Measurements from ENCODE around the gene ZMPSTE24. TPM values are rescaled to one million over a fixed set of nuclear protein-coding genes. Genes with fewer than 3 reads are reported as not detected.

The ZMPSTE24 gene
- polyA plus RNA-seq, 3 donors, result 6.4 to 45.6 (median 36.0) TPM

DNA sequence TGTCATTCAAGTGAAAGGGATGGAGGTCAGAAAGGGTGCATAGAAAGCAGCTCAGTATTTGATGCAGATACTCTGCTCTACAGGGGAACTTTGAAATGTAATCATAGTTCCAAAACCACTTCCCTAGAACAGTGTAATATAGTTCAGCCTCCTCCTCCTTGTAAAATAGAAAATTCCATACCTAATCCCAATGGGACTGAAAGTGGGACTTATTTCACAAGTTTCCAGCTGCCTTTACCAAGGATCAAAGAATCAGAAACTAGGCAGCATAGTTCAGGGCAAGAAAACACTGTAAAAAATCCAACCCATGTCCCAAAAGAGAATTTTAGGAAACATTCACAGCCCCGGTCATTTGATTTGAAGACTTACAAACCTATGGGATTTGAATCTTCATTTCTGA, 18.4 kb upstream of the ZMPSTE24 start:
- Histone ChIP-seq H3K4me1 (ENCODE audit: control insufficient read depth in 1 of 2, insufficient read depth in 2 of 2, low read length in 2 of 2) (peaks cover 21 to 32% of the 10 kb centered on the region in 2 donors), H3K9ac (ENCODE audit: insufficient read depth, low read length, poor library complexity, severe bottlenecking) (no peak overlapping the region), H3K4me2 (replicated peaks; ENCODE audit: extremely low read depth, low read length, poor library complexity, severe bottlenecking) (no peak overlapping the region), H3K79me2 (ENCODE audit: insufficient read depth, low read length) (no peaks in the 10 kb centered on the region), H3K36me3 (replicated peaks in 1 of 2; ENCODE audit: control insufficient read depth in 1 of 2, insufficient read depth in 2 of 2, low read length in 2 of 2) (peaks cover 42 to 50% of the 10 kb centered on the region in 2 donors), H3K4me3 (replicated peaks in 1 of 3; ENCODE audit: low read depth in 2 of 3, low read length in 3 of 3) (no peak overlapping the region), H3K27ac (ENCODE audit: low read depth in 1 of 2, low read length in 2 of 2) (no peak overlapping the region), H3K27me3 (ENCODE audit: control insufficient read depth in 2 of 2, insufficient read depth in 2 of 2, low read length in 2 of 2) (no peaks in the 10 kb centered on the region), H4K20me1 (ENCODE audit: insufficient read depth, low read length) (no peaks in the 10 kb centered on the region), H3K9me3 (replicated peaks in 1 of 2; ENCODE audit: control insufficient read depth in 1 of 2, insufficient read depth in 1 of 2, low read length in 2 of 2) (no peaks in the 10 kb centered on the region), H2AFZ (ENCODE audit: insufficient read depth, low read depth, low read length, poor library complexity, severe bottlenecking) (no peak overlapping the region)
- H3K27ac Mint-ChIP-seq, result no peak overlapping the region
- DNase-seq, result no peak
- WGBS (ENCODE audit: insufficient coverage), result no CpG with 5 or more reads among the region's 1 CpG
- intact Hi-C loops (cut with micrococcal nuclease), result loop anchor here in 1 of 2 donors (5.0 kb wide), 1 partner anchor 77 kb away; the partner anchor contains the start of gene RLF
- peaks cover 45 to 47% of the 10 kb centered on the region in 2 donors for H3K36me3 Mint-ChIP-seq
- peaks cover 0 to 4% (median 2%) of the 10 kb centered on the region in 7 donors for H3K9me3 Mint-ChIP-seq
- peaks cover 26% of the 10 kb centered on the region for H3K4me1 Mint-ChIP-seq
- peaks cover 0 to 2% (median 0%) of the 10 kb centered on the region in 3 donors for H3K27me3 Mint-ChIP-seq (ENCODE audit: low read depth in 3 of 3)
- no peak overlapping the region for H3K4me3 Mint-ChIP-seq
- TF ChIP-seq, protein P1, sequence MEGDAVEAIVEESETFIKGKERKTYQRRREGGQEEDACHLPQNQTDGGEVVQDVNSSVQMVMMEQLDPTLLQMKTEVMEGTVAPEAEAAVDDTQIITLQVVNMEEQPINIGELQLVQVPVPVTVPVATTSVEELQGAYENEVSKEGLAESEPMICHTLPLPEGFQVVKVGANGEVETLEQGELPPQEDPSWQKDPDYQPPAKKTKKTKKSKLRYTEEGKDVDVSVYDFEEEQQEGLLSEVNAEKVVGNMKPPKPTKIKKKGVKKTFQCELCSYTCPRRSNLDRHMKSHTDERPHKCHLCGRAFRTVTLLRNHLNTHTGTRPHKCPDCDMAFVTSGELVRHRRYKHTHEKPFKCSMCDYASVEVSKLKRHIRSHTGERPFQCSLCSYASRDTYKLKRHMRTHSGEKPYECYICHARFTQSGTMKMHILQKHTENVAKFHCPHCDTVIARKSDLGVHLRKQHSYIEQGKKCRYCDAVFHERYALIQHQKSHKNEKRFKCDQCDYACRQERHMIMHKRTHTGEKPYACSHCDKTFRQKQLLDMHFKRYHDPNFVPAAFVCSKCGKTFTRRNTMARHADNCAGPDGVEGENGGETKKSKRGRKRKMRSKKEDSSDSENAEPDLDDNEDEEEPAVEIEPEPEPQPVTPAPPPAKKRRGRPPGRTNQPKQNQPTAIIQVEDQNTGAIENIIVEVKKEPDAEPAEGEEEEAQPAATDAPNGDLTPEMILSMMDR (IDR thresholded peaks at IDR 0.05), result no peak

DNA sequence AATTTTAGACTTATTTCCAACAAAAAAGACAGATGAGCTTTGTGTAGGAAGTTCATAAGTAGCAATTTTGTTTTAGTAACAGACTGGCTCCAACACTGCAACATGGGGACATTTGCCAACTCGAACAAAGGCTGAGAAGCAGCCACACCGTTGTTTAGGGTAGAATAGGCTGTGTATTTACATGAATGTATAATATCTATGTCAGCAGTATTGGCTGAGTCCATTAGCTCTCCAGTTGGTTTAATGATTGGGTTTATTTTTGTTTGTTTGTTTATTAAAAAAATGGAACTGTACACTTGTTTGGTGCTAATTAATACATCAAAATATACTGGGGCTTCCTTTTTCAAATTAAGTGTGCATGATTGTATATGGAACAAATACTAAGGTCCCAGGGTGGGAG, 17.6 kb upstream of the ZMPSTE24 start:
- DNase-seq, result no peak
- H3K4me1 Mint-ChIP-seq, result peaks cover 26% of the 10 kb centered on the region
- no peaks in the 10 kb centered on the region for H3K9me3 ChIP-seq (replicated peaks in 1 of 2; ENCODE audit: control insufficient read depth in 1 of 2, insufficient read depth in 1 of 2, low read length in 2 of 2)
- no peak overlapping the region for H3K9ac ChIP-seq (ENCODE audit: insufficient read depth, low read length, poor library complexity, severe bottlenecking)
- 100% methylated on average over 1 of the region's 2 CpGs for WGBS (ENCODE audit: insufficient coverage)
- intact Hi-C loops (cut with micrococcal nuclease), result loop anchor here in 1 of 2 donors (5.0 kb wide), 1 partner anchor 78 kb away; the partner anchor contains the start of gene RLF
- peaks cover 21 to 32% of the 10 kb centered on the region in 2 donors for H3K4me1 ChIP-seq (ENCODE audit: control insufficient read depth in 1 of 2, insufficient read depth in 2 of 2, low read length in 2 of 2)
- peaks cover 39 to 40% of the 10 kb centered on the region in 2 donors for H3K36me3 Mint-ChIP-seq
- TF ChIP-seq, protein P1 (IDR thresholded peaks at IDR 0.05), result no peak
- no peaks in the 10 kb centered on the region for H4K20me1 ChIP-seq (ENCODE audit: insufficient read depth, low read length)
- no peak overlapping the region for H3K4me2 ChIP-seq (replicated peaks; ENCODE audit: extremely low read depth, low read length, poor library complexity, severe bottlenecking)
- H3K27me3 Mint-ChIP-seq (ENCODE audit: low read depth in 3 of 3), result peaks cover 0 to 7% (median 0%) of the 10 kb centered on the region in 3 donors
- no peak overlapping the region for H3K27ac Mint-ChIP-seq
- no peak overlapping the region for H3K4me3 ChIP-seq (replicated peaks in 1 of 3; ENCODE audit: low read depth in 2 of 3, low read length in 3 of 3)
- H3K36me3 ChIP-seq (replicated peaks in 1 of 2; ENCODE audit: control insufficient read depth in 1 of 2, insufficient read depth in 2 of 2, low read length in 2 of 2), result peaks cover 35 to 42% of the 10 kb centered on the region in 2 donors
- H3K4me3 Mint-ChIP-seq, result no peak overlapping the region
- no peaks in the 10 kb centered on the region for H3K27me3 ChIP-seq (ENCODE audit: control insufficient read depth in 2 of 2, insufficient read depth in 2 of 2, low read length in 2 of 2)
- H3K27ac ChIP-seq (ENCODE audit: low read depth in 1 of 2, low read length in 2 of 2), result no peak overlapping the region
- no peaks in the 10 kb centered on the region for H3K79me2 ChIP-seq (ENCODE audit: insufficient read depth, low read length)
- H3K9me3 Mint-ChIP-seq, result peaks cover 0 to 4% (median 2%) of the 10 kb centered on the region in 7 donors
- no peak overlapping the region for H2AFZ ChIP-seq (ENCODE audit: insufficient read depth, low read depth, low read length, poor library complexity, severe bottlenecking)
